ENCODE data around the gene ETF1. TPM values are rescaled to one million over a fixed set of nuclear protein-coding genes. Genes with fewer than 3 reads are reported as not detected.

The ETF1 gene
- total and polyA plus RNA-seq, 2 donors (not counting 1 experiment from before 2014, with no cell fraction given): 10.2 to 50.5 TPM

DNA sequence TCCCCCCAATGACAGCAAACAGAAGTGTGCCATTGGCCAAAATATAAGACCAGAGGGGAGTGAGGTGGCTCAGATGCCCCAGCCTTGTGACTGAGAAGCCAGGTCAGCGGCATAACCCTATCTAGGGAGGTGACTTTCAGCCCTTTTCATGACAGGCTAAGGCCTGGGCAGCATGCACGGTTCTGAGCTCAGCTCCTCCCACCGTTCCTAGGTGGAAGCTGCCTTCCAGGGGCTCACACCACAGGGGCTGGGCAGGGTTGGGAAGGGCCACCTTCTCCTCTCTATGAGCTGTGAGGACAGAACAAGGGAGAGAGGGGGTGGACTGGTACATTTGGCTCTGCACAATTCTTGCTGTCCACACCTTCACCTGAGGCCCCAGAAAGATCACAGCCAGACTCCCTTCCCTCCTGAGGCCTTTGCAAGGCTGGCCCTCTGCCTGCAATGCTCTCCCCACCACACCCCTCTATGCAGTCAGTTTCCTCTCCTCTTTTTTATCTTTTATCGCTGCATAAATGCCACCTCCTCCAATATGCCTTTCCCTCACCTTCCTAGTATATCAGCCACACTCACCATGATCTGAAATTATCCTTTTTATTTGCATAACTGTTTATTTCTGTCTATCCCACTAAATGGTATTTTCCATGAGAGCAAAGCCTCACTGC is 82.9 kb downstream of the ETF1 start:
- no peaks in the 10 kb centered on the region for H3K27me3 Mint-ChIP-seq
- no peak for TF ChIP-seq EZH2 (IDR thresholded peaks at IDR 0.05; ENCODE audit: borderline replicate concordance, insufficient read depth, low read depth, low read length, poor library complexity, severe bottlenecking)
- TF ChIP-seq, protein P1, sequence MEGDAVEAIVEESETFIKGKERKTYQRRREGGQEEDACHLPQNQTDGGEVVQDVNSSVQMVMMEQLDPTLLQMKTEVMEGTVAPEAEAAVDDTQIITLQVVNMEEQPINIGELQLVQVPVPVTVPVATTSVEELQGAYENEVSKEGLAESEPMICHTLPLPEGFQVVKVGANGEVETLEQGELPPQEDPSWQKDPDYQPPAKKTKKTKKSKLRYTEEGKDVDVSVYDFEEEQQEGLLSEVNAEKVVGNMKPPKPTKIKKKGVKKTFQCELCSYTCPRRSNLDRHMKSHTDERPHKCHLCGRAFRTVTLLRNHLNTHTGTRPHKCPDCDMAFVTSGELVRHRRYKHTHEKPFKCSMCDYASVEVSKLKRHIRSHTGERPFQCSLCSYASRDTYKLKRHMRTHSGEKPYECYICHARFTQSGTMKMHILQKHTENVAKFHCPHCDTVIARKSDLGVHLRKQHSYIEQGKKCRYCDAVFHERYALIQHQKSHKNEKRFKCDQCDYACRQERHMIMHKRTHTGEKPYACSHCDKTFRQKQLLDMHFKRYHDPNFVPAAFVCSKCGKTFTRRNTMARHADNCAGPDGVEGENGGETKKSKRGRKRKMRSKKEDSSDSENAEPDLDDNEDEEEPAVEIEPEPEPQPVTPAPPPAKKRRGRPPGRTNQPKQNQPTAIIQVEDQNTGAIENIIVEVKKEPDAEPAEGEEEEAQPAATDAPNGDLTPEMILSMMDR (IDR thresholded peaks at IDR 0.05): no peak

More for the DNA sequence above, 82.9 kb downstream of the ETF1 start:
- 82% methylated on average over 4 of the region's 4 CpGs for WGBS (ENCODE audit: insufficient coverage)
- no peak for DNase-seq
- peaks cover 0 to 4% (median 0%) of the 10 kb centered on the region in 3 donors for H3K9me3 ChIP-seq (ENCODE audit: control extremely low read depth in 1 of 3, control insufficient read depth in 2 of 3, insufficient read depth in 1 of 3, low read length in 2 of 3)
- H3K36me3 ChIP-seq (replicated peaks in 1 of 2; ENCODE audit: control extremely low read depth in 1 of 2, control insufficient read depth in 1 of 2, extremely low read depth in 1 of 2, insufficient read depth in 2 of 2, low read length in 1 of 2): no peaks in the 10 kb centered on the region
- no peak overlapping the region for H3K9ac ChIP-seq (ENCODE audit: low read length)
- H4K20me1 ChIP-seq (ENCODE audit: control insufficient read depth, insufficient read depth, low read length, poor library complexity, severe bottlenecking): no peaks in the 10 kb centered on the region
- no peaks in the 10 kb centered on the region for H3K27me3 ChIP-seq (replicated peaks in 1 of 4; ENCODE audit: control extremely low read depth in 1 of 4, control insufficient read depth in 3 of 4, insufficient read depth in 4 of 4, low read length in 3 of 4)
- no peak overlapping the region for H3K4me3 ChIP-seq (ENCODE audit: control extremely low read depth in 1 of 5, extremely low read depth in 1 of 5, insufficient read depth in 1 of 5, low read depth in 2 of 5, low read length in 4 of 5)
- peaks cover 19 to 38% of the 10 kb centered on the region in 2 donors for H3K4me1 ChIP-seq (ENCODE audit: control insufficient read depth in 2 of 2, insufficient read depth in 2 of 2, low read length in 2 of 2)
- peaks cover 35% of the 10 kb centered on the region for H3K4me1 Mint-ChIP-seq
- no peaks in the 10 kb centered on the region for H3K9me3 Mint-ChIP-seq (ENCODE audit: insufficient read depth)
- POLR2A ChIA-PET: interaction anchor here (0.5 to 0.6 kb wide), 2 partner anchors 10 to 22 kb away, joined by 3 to 4 read pairs; no protein-coding TSS in a partner anchor
- no peaks in the 10 kb centered on the region for H3K79me2 ChIP-seq (ENCODE audit: control insufficient read depth, insufficient read depth, low read length)
- CTCF ChIA-PET: interaction anchor here (6.9 to 9.3 kb wide), 2 partner anchors 11 to 43 kb away, joined by 43 to 65 read pairs; no protein-coding TSS in a partner anchor
- peak overlapping the region; percentile 27 for H3K27ac Mint-ChIP-seq
- H3K4me2 ChIP-seq (replicated peaks; ENCODE audit: low read depth, low read length, poor library complexity, severe bottlenecking): no peak overlapping the region
- H3K4me3 Mint-ChIP-seq: no peak overlapping the region
- no peak overlapping the region for H3K27ac ChIP-seq (ENCODE audit: low read length in 2 of 2)
- ATAC-seq (ENCODE audit: low read depth): no peak
- no peak overlapping the region for H2AFZ ChIP-seq (ENCODE audit: insufficient read depth, low read depth, low read length, poor library complexity, severe bottlenecking)
- intact Hi-C loops (cut with micrococcal nuclease): loop anchor here (10.0 kb wide), 1 partner anchor 945 kb away; the partner anchor contains the start of gene SPATA24

Measured in B cell (primary cell).